ENCODE results near the gene BRPF3. TPM values are rescaled to one million over a fixed set of nuclear protein-coding genes. Genes with fewer than 3 reads are reported as not detected.

BRPF3 gene
- total and polyA plus RNA-seq, 10 donors = 2.4 to 42.7 (median 31.6) TPM

DNA sequence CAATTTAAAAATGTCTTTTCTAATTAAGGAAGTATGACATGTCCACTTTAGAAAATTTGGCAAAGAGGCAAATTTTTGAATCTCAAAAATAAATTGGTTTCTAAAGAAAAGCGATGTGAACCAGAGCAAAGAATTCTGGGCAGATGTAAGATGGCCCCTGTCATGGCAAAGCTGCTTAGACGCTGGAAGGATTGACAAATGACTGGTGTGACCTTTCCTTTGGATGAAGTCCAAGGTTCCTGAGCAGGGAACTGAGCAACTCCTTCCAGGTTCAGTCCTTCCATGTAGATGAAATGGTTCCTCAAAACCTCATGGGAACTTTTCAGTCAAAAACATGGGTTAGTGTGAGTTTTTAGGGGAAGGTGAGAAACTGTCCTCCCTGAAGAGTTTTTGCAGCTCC lies 25.1 kb downstream of the BRPF3 start:
- Histone ChIP-seq H3K4me1 (peaks cover 3 to 72% (median 36%) of the 10 kb centered on the region in 6 donors), H3K27me3 (replicated peaks in 1 of 7) (no peaks in the 10 kb centered on the region), H3K36me3 (peaks cover 3 to 100% (median 64%) of the 10 kb centered on the region in 6 donors), H3K4me3 (no peak overlapping the region), H3K27ac (no peak overlapping the region), H3K9me3 (no peaks in the 10 kb centered on the region)
- 70 to 78% (median 73%) methylated on average over 2 of the region's 2 CpGs for WGBS, 5 donors
- DNase-seq = no peak
- intact Hi-C loops (cut with DNase I; ENCODE audit: low total_unique reads) = no loop called here
- no peak for TF ChIP-seq CTCF (IDR thresholded peaks at IDR 0.05 in 8 of 11, conservative IDR thresholded peaks at IDR 0.05 in 3 of 11)
- no peak for TF ChIP-seq POLR2A (IDR thresholded peaks at IDR 0.05)
- TF ChIP-seq POLR2AphosphoS5 (IDR thresholded peaks at IDR 0.05) = no peak

DNA sequence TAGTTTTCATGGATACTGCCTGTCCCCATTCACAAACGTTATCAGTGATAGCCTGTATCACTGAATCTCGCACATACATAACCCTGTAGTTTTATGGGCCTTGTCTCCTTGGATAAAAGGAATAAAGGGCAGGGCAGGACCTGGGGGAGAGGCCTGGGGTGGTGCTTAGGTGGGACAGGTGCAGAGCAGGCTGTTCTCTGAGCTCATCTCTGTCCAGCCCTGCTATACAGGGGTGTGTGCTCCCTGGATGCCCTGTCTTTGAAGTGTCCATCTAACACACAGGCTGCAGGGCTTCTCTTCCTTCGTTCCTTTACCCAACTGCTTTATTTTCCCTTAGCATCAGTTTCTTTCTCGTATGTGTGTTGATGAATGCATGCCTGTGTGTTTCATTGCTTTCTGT lies 26.4 kb downstream of the BRPF3 start:
- TF ChIP-seq POLR2AphosphoS5 (IDR thresholded peaks at IDR 0.05) (no peak), CTCF (IDR thresholded peaks at IDR 0.05 in 8 of 11, conservative IDR thresholded peaks at IDR 0.05 in 3 of 11) (no peak), POLR2A (IDR thresholded peaks at IDR 0.05) (no peak)
- no peak for DNase-seq
- no peak overlapping the region for H3K4me3 ChIP-seq
- intact Hi-C loops (cut with DNase I; ENCODE audit: low total_unique reads) = no loop called here
- H3K27ac ChIP-seq = no peak overlapping the region
- WGBS, 5 donors = 76 to 94% (median 90%) methylated on average over 4 of the region's 4 CpGs
- no peaks in the 10 kb centered on the region for H3K9me3 ChIP-seq
- H3K4me1 ChIP-seq = peaks cover 3 to 71% (median 29%) of the 10 kb centered on the region in 6 donors
- H3K27me3 ChIP-seq (replicated peaks in 1 of 7) = no peaks in the 10 kb centered on the region
- H3K36me3 ChIP-seq = peaks cover 3 to 100% (median 58%) of the 10 kb centered on the region in 6 donors

DNA sequence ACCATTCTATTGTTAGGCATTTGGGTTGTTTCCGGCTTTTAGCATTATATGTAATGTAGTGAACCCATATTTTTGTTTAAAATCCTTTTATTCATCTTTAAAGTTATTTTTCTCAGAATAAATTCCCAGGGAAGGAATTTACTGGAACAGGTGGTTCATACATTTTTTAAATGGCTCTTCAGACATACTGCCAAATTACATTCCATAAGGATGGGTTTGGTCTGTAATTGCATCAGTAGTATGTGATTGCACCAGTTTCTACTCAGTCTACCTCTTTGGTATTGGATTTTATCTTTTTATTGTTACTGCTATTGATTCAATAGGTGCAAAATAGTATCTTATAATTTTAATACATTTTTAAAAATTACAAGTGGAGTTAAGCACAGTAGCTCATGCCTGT lies 27.2 kb downstream of the BRPF3 start:
- H3K4me1 ChIP-seq = peaks cover 3 to 70% (median 26%) of the 10 kb centered on the region in 6 donors
- no peak overlapping the region for H3K4me3 ChIP-seq
- intact Hi-C loops (cut with DNase I; ENCODE audit: low total_unique reads) = no loop called here
- peaks cover 3 to 100% (median 57%) of the 10 kb centered on the region in 6 donors for H3K36me3 ChIP-seq
- H3K27me3 ChIP-seq (replicated peaks in 1 of 7) = no peaks in the 10 kb centered on the region
- TF ChIP-seq POLR2A (IDR thresholded peaks at IDR 0.05) (no peak), CTCF (IDR thresholded peaks at IDR 0.05 in 8 of 11, conservative IDR thresholded peaks at IDR 0.05 in 3 of 11) (no peak), POLR2AphosphoS5 (IDR thresholded peaks at IDR 0.05) (no peak)
- H3K27ac ChIP-seq = no peak overlapping the region
- WGBS, 5 donors = 91 to 100% (median 97%) methylated on average over 1 of the region's 1 CpG
- no peaks in the 10 kb centered on the region for H3K9me3 ChIP-seq
- no peak for DNase-seq

- no peak overlapping the region for H3K4me3 ChIP-seq
- peaks cover 0 to 64% (median 20%) of the 10 kb centered on the region in 6 donors for H3K4me1 ChIP-seq
- no peaks in the 10 kb centered on the region for H3K27me3 ChIP-seq (replicated peaks in 1 of 7)
- no peaks in the 10 kb centered on the region for H3K9me3 ChIP-seq
- TF ChIP-seq POLR2A (IDR thresholded peaks at IDR 0.05) (no peak), POLR2AphosphoS5 (IDR thresholded peaks at IDR 0.05) (peak in 1 of 3 donors; percentile 40), CTCF (IDR thresholded peaks at IDR 0.05 in 8 of 11, conservative IDR thresholded peaks at IDR 0.05 in 3 of 11) (no peak)
- H3K27ac ChIP-seq = peak overlapping the region in 3 of 8 donors; percentile 3 to 15 (median 5)
- no peak for DNase-seq
- peaks cover 3 to 100% (median 57%) of the 10 kb centered on the region in 6 donors for H3K36me3 ChIP-seq
- intact Hi-C loops (cut with DNase I; ENCODE audit: low total_unique reads) = no loop called here
- 63 to 90% (median 76%) methylated on average over 3 to 5 of the region's 5 CpGs for WGBS, 5 donors
These were observed 28.4 kb downstream of the BRPF3 start for GRCh38 chr6:36224918-36225461.
